H1 (cell line): ENCODE results near the gene ALK.

Experiments used
- EP300 ChIP-seq, 2 experiments: IDR thresholded peaks; 1 replicate in 1 of 2; 2 replicates in 1 of 2; pipeline ENCODE4 v1.6.1; 2011 to 2012; ENCODE audit warnings: low read depth in 2 of 2, low read length in 2 of 2, mild to moderate bottlenecking in 2 of 2, borderline replicate concordance in 1 of 2, inconsistent platforms in 1 of 2, moderate library complexity in 1 of 2
- EZH2 ChIP-seq: fragments of 200-600 bp; sonication (generic); IDR thresholded peaks from 2 replicates; pipeline ENCODE4 v1.7.1; 2012; ENCODE audit warnings: low read depth, mild to moderate bottlenecking, moderate library complexity, low read length, inconsistent platforms; ENCODE audit not compliant: severe bottlenecking
- POLR2AphosphoS5 ChIP-seq: IDR thresholded peaks from 2 replicates; pipeline ENCODE4 v1.6.1; 2011; ENCODE audit warnings: low read depth, low read length
- SP1 ChIP-seq: IDR thresholded peaks from 2 replicates; pipeline ENCODE4 v1.6.1; 2011; ENCODE audit warnings: low read depth, low read length
- TCF12 ChIP-seq: IDR thresholded peaks from 2 replicates; pipeline ENCODE4 v1.6.1; 2011; ENCODE audit warnings: low read depth, mild to moderate bottlenecking, low read length
- TEAD4 ChIP-seq: IDR thresholded peaks from 2 replicates; pipeline ENCODE4 v1.6.1; 2012; ENCODE audit warnings: low read depth, low read length, inconsistent platforms, mixed read lengths
- TF ChIP-seq, protein P1 (sequence below), 3 experiments: IDR thresholded peaks; 1 replicate in 2 of 3; 2 replicates in 1 of 3; pipeline versions ENCODE4 v1.5.1 to v1.6.1; 2011; ENCODE audit warnings: low read length in 3 of 3, mild to moderate bottlenecking in 3 of 3, inconsistent platforms in 2 of 3, low read depth in 1 of 3, moderate library complexity in 1 of 3; ENCODE audit not compliant: insufficient read depth in 1 of 3; ENCODE audit errors: control extremely low read depth in 1 of 3

DNA sequence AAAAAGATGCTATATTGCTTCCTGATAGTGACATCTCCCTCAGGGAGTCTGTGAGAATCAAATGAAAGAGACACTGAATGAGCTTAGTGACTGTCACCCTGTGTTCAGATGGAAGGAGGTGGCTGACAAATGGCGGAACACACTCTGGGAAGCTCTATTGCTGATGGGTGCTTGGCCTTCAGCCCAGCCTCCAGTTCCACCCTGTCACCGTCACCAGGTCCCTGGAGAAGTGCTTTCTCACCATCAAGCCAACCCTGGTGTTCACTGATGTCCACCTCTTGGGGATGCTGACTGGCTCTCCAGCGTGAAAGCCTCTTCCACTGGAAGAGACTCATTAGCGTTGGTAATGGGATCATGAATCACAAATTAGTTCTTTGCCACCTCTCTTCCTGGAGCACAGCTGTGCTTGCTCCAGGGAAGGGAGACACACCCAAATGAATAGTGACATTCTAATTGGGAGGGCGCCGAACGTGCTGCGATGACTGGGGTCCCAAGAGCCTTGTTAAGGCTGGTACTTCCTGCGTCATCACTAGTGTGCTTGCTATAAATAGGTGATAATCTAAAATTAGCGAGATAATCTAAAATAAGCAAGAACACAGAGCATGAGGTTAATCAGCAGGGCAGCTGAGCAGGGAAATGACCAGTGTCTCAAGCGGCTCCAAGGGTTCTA is 652.2 kb downstream of the ALK start:
- TF ChIP-seq TEAD4 (no peak), EZH2 (no peak), TCF12 (no peak), POLR2AphosphoS5 (no peak), EP300 (IDR thresholded peaks at IDR 0.05; ENCODE audit: borderline replicate concordance in 1 of 2, low read depth in 2 of 2, low read length in 2 of 2) (no peak), SP1 (no peak)
- TF ChIP-seq, protein P1, sequence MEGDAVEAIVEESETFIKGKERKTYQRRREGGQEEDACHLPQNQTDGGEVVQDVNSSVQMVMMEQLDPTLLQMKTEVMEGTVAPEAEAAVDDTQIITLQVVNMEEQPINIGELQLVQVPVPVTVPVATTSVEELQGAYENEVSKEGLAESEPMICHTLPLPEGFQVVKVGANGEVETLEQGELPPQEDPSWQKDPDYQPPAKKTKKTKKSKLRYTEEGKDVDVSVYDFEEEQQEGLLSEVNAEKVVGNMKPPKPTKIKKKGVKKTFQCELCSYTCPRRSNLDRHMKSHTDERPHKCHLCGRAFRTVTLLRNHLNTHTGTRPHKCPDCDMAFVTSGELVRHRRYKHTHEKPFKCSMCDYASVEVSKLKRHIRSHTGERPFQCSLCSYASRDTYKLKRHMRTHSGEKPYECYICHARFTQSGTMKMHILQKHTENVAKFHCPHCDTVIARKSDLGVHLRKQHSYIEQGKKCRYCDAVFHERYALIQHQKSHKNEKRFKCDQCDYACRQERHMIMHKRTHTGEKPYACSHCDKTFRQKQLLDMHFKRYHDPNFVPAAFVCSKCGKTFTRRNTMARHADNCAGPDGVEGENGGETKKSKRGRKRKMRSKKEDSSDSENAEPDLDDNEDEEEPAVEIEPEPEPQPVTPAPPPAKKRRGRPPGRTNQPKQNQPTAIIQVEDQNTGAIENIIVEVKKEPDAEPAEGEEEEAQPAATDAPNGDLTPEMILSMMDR (IDR thresholded peaks at IDR 0.05; ENCODE audit: control extremely low read depth in 1 of 3, insufficient read depth in 1 of 3, low read depth in 1 of 3, low read length in 3 of 3) = no peak
